Measurements from ENCODE around the gene MEGF11.

- TF ChIP-seq CTCF (tag by site-specific recombination; IDR thresholded peaks at IDR 0.05) (no peak), PATZ1 (tag by site-specific recombination; IDR thresholded peaks at IDR 0.05) (no peak)
These were observed 235.1 kb downstream of the MEGF11 start for GRCh38 chr15:66018488-66018797.
